Left kidney (tissue), 2 donors: ENCODE measurements around the gene PLTP. TPM values are rescaled to one million over a fixed set of nuclear protein-coding genes. Genes with fewer than 3 reads are reported as not detected.
"Not testable (repeated sequence)": the region's sequence is repeated elsewhere in the genome, so short reads cannot be mapped to it uniquely, and the experiment has no call there.

Experiments
- DNase-seq: peaks from one replicate; pipeline ENCODE4 v3.0.0-alpha.2; 2013
- polyA plus RNA-seq: library from polyadenylated mRNA; unstranded; fragments of 120-200 nt; gene quantifications from one replicate; pipeline ENCODE4 v1.2.1, GENCODE V29; 2013; ENCODE audit not compliant: insufficient read length

Gene PLTP
- polyA plus RNA-seq, 1 donor, result 118 TPM

DNA sequence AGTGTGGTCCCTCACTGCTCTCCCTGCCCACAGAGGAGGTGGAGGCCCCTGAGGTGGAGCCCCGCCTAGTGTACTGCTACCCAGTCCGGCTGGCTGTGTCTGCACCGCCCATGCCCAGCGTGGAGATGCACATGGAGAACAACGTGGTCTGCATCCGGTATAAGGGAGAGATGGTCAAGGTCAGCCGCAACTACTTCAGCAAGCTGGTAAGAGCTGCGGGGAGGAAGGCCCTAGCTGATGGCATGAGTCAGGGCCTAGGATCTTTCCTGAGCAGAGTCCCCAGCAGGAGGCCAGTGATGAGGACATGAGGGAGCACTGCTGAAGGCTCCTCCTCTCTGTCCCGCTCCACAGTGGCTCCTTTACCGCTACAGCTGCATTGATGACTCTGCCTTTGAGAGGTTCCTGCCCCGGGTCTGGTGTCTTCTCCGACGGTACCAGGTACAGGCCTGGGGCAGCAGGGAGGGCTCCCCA lies 33.8 kb upstream of the PLTP start:
- DNase-seq, result no peak

DNA sequence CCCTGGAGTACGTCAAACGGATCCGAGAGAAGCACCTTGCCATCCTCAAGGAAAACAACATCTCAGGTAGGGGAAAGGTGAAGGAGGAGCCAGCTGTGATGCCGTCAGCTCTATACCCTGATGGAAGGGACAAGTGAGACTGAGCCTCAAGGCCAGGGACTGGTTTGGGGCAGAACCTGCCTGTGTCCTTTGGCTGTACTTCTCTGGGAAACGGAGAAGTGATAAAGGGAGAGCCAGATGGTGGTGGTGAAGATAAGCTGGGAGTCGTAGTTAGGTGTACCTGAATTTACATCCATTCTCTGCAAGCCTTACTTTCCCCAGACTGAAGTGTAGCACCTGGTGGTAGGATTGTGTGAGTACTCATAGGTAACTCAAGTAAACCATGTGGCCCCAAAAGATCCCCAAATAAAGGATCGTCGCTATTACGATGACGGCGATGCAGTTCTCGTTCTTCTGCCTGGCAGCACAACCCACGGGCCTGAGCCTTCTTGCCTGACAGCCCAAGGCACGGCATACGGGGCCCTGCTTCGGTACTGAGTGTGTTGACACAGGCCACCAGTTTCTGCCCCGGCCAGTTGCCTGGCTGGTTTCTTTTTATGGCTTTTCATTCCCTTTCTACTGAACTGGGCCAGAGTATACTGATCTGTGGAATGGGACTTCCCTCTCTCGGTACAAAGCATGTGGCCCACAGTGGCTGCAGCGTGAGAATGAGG lies 33.2 kb upstream of the PLTP start:
- no peak for DNase-seq

- no peak for DNase-seq
These were observed 32.4 kb upstream of the PLTP start for GRCh38 chr20:45944151-45944964.

DNA sequence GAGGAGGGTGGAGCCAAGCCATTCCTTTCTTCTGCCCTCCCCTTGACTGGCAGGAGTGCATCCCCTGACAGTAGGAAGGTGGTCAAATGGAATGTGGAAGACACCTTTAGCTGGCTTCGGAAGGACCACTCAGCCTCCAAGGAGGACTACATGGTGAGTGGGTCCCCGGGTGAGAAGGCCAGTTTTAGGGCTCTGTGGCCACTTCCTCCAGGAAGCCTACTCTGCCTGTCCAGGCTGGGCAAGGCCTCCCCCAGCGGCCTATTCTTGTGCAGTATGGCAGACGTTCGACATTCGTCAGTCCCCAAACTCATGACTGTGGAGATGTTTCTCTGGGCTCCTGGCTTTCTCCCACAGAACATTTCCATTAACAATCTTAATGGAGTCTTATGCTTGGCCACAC lies 31.7 kb upstream of the PLTP start:
- no peak for DNase-seq

GRCh38 chr20:45940469-45940868 lies 28.5 kb upstream of the PLTP start:
- no peak for DNase-seq

DNA sequence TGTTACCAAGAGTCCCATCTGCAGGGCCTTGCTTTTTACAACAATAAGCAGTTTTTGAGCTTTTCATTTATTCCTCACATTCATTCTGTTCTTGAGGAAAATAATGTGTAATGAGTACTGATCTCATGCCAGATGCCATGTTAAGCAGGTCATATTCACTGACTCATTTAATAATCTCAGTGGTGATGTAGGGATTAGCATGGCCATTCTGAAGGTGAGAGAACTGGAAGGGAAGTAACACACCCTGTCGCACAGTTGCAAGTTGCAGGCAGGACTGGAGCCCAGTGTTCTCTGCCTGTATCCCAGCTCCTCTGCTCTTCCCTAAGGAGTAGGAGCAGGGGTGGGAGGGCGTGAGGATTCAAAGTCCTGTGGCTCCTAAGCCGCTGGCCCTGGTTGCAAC lies 28.1 kb upstream of the PLTP start:
- no peak for DNase-seq

GRCh38 chr20:45938727-45939438 lies 26.9 kb upstream of the PLTP start:
- no peak for DNase-seq

DNA sequence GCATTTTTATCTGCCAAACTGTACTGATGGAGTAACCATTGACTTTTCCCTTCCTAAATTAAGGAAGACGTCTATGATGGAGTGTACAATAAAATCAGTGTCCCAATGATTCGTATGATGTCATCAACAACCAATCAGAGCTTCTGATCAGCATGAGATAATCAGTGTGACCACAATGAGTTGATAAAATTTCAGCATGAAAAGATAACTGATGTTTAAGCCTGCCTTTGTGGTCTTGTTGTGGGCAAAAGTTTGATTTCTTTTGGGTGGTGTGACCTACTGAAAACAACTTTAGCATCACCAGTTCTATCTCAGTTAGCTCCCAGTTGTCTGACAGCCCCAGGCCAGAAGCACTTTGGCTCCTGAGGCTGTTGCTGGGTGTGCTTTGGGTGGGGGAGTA lies 25.8 kb upstream of the PLTP start:
- DNase-seq, result no peak

- no peak for DNase-seq
These were observed 23.6 kb upstream of the PLTP start for GRCh38 chr20:45935416-45936046.

- peak; percentile 98 for DNase-seq
These were observed 22.8 kb upstream of the PLTP start, which contains the start of gene PCIF1 for GRCh38 chr20:45934586-45935415. TSS of gene PCIF1 (plus strand) at chr20:45934683. CDS start at chr20:45939000, 4,317 bp downstream.

GRCh38 chr20:45934046-45934585 lies 22.2 kb upstream of the PLTP start:
- peak; percentile 57 for DNase-seq

- peak; percentile 70 for DNase-seq
These were observed 21.5 kb upstream of the PLTP start for GRCh38 chr20:45933266-45934045.

GRCh38 chr20:45931680-45932079 lies 19.7 kb upstream of the PLTP start:
- not testable (repeated sequence) for DNase-seq

GRCh38 chr20:45927071-45927878 lies 15.3 kb upstream of the PLTP start:
- DNase-seq, result no peak

- DNase-seq, result no peak
These were observed 14.7 kb upstream of the PLTP start for GRCh38 chr20:45926731-45927070.

DNA sequence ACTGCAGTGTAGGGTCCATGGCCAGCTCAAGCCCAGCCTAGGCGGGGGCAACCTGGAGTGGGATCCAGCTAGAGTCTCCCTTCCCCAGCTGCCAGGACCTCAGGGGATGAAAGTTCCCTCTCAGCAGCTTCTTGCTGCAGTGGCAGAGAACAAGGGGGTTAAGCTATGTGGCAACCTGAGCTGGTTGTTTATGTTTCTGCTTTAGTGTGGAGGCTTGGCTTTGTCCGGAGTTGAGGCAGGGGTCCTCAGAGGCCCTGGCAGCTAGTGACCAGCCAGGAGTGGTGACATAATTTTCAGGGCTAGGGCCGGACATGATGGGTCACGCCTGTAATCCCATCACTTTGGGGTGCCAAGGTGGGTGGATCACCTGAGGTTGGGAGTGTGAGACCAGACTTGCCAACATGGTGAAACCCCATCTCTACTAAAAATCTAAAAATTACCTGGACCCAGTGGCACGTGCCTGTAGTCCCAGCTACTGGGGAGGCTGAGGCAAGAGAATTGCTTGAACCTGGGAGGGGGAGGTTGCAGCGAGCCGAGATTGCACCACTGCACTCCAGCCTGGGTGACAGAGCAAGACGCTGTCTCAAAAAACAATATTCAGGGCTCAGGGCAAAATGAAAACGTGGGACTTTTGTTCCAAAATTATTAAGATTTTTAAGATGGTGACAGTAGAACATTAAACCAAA lies 14.0 kb upstream of the PLTP start:
- no peak for DNase-seq

DNA sequence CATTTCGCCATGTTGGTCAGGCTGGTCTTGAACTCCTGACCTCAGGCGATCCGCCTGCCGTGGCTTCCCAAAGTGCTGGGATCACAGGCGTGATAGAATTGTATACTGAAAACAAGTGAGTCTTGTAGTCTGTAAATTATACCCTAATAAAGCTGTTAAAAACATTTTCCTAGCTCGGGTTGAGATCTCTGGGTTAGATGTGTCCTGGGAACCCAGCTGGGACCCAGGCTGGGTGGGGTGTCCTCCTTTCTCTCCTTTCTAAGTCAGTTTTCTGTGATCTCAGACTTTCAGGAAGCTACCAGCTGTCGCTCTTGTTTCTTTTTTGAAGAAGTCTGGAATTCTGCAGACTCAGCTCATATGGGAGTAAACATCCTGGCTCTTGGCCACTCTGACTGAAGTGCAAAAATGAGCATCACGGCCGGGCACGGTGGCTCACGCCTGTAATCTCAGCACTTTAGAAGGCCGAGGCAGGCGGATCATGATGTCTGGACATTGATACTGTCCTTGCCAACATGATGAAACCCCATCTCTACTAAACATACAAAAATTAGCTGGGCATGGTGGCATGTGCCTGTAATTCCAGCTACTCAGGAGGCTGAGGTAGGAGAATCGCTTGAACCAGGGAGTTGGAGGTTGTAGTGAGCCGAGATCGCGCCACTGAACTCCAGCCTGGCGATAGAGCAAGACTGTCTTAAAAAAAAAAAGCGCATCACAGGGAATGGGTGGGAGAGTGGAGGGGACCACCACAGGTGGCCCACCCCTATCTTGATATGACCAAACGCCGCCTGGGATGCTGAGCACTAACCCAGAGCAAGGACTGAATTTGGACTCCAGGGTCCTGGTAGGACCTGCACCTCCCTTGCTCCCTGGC lies 12.7 kb upstream of the PLTP start:
- peak; percentile 38 for DNase-seq
